HCT116 (cell line): ENCODE data around the gene SLC23A3.

ENCODE experiments used
- CBX3 ChIP-seq: IDR thresholded peaks from 2 replicates; pipeline ENCODE4 v1.6.1; 2012; ENCODE audit warnings: low read depth
- CTCF ChIP-seq, 3 experiments: fragments of 200-600 bp in 1 of 3; sonication (generic) in 1 of 3; IDR thresholded peaks in 2 of 3; conservative IDR thresholded peaks in 1 of 3; 2 replicates each; pipeline ENCODE4 v1.5.1; 2012 to 2017; ENCODE audit warnings: low read depth in 2 of 3, low read length in 2 of 3, antibody characterized with exemption in 1 of 3, borderline replicate concordance in 1 of 3, control low read depth in 1 of 3, mild to moderate bottlenecking in 1 of 3, mixed read lengths in 1 of 3, mixed run types in 1 of 3, moderate library complexity in 1 of 3; ENCODE audit not compliant: insufficient read depth in 1 of 3
- EGR1 ChIP-seq: IDR thresholded peaks from 2 replicates; pipeline ENCODE4 v1.6.1; 2012; ENCODE audit warnings: low read depth
- EZH2 ChIP-seq: fragments of 200-600 bp; sonication (generic); IDR thresholded peaks from 2 replicates; pipeline ENCODE4 v1.6.1; 2017; ENCODE audit warnings: antibody characterized with exemption, mixed run types
- MAX ChIP-seq: IDR thresholded peaks from 2 replicates; pipeline ENCODE4 v1.6.1; 2012
- POLR2A ChIP-seq: IDR thresholded peaks from 2 replicates; pipeline ENCODE4 v1.7.0; 2011; ENCODE audit warnings: borderline replicate concordance; ENCODE audit not compliant: insufficient read depth, insufficient read length; ENCODE audit errors: extremely low read depth
- POLR2AphosphoS5 ChIP-seq: IDR thresholded peaks from 2 replicates; pipeline ENCODE4 v1.6.1; 2011; ENCODE audit warnings: mild to moderate bottlenecking, low read depth, low read length, moderate library complexity
- RAD21 ChIP-seq: IDR thresholded peaks from 2 replicates; pipeline ENCODE4 v1.6.1; 2012; ENCODE audit warnings: low read depth, mild to moderate bottlenecking
- REST ChIP-seq: IDR thresholded peaks from 2 replicates; pipeline ENCODE4 v1.6.1; 2012; ENCODE audit warnings: low read depth
- SIN3A ChIP-seq: IDR thresholded peaks from 2 replicates; pipeline ENCODE4 v1.6.1; 2012; ENCODE audit warnings: low read depth
- ZBTB33 ChIP-seq: IDR thresholded peaks from 2 replicates; pipeline ENCODE4 v1.6.1; 2011; ENCODE audit warnings: mild to moderate bottlenecking, low read length, moderate library complexity; ENCODE audit not compliant: insufficient replicate concordance; ENCODE audit errors: extremely low read depth

- TF ChIP-seq POLR2A = no peak
- TF ChIP-seq CTCF (IDR thresholded peaks at IDR 0.05 in 2 of 3, conservative IDR thresholded peaks at IDR 0.05 in 1 of 3; ENCODE audit: borderline replicate concordance in 1 of 3, insufficient read depth in 1 of 3, low read depth in 2 of 3, low read length in 2 of 3) = no peak
- no peak for TF ChIP-seq REST
- no peak for TF ChIP-seq RAD21
- TF ChIP-seq MAX = no peak
- no peak for TF ChIP-seq ZBTB33
- TF ChIP-seq SIN3A = no peak
- no peak for TF ChIP-seq POLR2AphosphoS5
- TF ChIP-seq EGR1 = no peak
- no peak for TF ChIP-seq EZH2
- TF ChIP-seq CBX3 = no peak
Measured at GRCh38 chr2:219129589-219129988, 40.2 kb downstream of the SLC23A3 start.
